Activated naive CD8-positive, alpha-beta T cell (primary cell): ENCODE measurements around the gene DGCR6.
"Not testable (repeated sequence)": the region's sequence is repeated elsewhere in the genome, so short reads cannot be mapped to it uniquely, and the experiment has no call there.

Source experiments
- H3K27ac Mint-ChIP-seq: one replicate; pipeline ENCODE4 v1.8.0; 2021; ENCODE audit warnings: mixed read lengths
- H3K27me3 Mint-ChIP-seq: one replicate; pipeline ENCODE4 v1.8.0; 2021; ENCODE audit warnings: mixed read lengths
- H3K36me3 Mint-ChIP-seq: one replicate; pipeline ENCODE4 v1.8.0; 2021; ENCODE audit warnings: mixed read lengths
- H3K4me1 Mint-ChIP-seq: one replicate; pipeline ENCODE4 v1.8.0; 2021; ENCODE audit warnings: low read depth, mixed read lengths
- H3K4me3 Mint-ChIP-seq: one replicate; pipeline ENCODE4 v1.8.0; 2021; ENCODE audit warnings: mild to moderate bottlenecking, mixed read lengths
- H3K9me3 Mint-ChIP-seq: one replicate; pipeline ENCODE4 v1.8.0; 2021; ENCODE audit warnings: low read depth, mixed read lengths

The DGCR6 gene

GRCh38 chr22:18953128-18953527 lies 47.0 kb downstream of the DGCR6 start:
- H3K9me3 Mint-ChIP-seq, H3K4me1 Mint-ChIP-seq, H3K4me3 Mint-ChIP-seq, H3K27ac Mint-ChIP-seq, H3K36me3 Mint-ChIP-seq: not testable (repeated sequence)
- peaks cover 11% of the 10 kb centered on the region for H3K27me3 Mint-ChIP-seq

- H3K27ac Mint-ChIP-seq, H3K36me3 Mint-ChIP-seq, H3K9me3 Mint-ChIP-seq, H3K4me3 Mint-ChIP-seq, H3K27me3 Mint-ChIP-seq, H3K4me1 Mint-ChIP-seq: not testable (repeated sequence)
Measured at GRCh38 chr22:18954303-18954989, 48.3 kb downstream of the DGCR6 start.

- H3K36me3 Mint-ChIP-seq: no peaks in the 10 kb centered on the region
- H3K27me3 Mint-ChIP-seq: peaks cover 4% of the 10 kb centered on the region
- no peak overlapping the region for H3K4me3 Mint-ChIP-seq
- H3K4me1 Mint-ChIP-seq: peaks cover 3% of the 10 kb centered on the region
- no peak overlapping the region for H3K27ac Mint-ChIP-seq
- H3K9me3 Mint-ChIP-seq: no peaks in the 10 kb centered on the region
Measured at GRCh38 chr22:18954990-18955571, 49.0 kb downstream of the DGCR6 start.

- Mint-ChIP-seq H3K27ac (no peak overlapping the region), H3K27me3 (peaks cover 4% of the 10 kb centered on the region), H3K4me3 (no peak overlapping the region), H3K9me3 (no peaks in the 10 kb centered on the region), H3K36me3 (no peaks in the 10 kb centered on the region), H3K4me1 (peaks cover 3% of the 10 kb centered on the region)
Measured at GRCh38 chr22:18955696-18956095, 49.6 kb downstream of the DGCR6 start.

DNA sequence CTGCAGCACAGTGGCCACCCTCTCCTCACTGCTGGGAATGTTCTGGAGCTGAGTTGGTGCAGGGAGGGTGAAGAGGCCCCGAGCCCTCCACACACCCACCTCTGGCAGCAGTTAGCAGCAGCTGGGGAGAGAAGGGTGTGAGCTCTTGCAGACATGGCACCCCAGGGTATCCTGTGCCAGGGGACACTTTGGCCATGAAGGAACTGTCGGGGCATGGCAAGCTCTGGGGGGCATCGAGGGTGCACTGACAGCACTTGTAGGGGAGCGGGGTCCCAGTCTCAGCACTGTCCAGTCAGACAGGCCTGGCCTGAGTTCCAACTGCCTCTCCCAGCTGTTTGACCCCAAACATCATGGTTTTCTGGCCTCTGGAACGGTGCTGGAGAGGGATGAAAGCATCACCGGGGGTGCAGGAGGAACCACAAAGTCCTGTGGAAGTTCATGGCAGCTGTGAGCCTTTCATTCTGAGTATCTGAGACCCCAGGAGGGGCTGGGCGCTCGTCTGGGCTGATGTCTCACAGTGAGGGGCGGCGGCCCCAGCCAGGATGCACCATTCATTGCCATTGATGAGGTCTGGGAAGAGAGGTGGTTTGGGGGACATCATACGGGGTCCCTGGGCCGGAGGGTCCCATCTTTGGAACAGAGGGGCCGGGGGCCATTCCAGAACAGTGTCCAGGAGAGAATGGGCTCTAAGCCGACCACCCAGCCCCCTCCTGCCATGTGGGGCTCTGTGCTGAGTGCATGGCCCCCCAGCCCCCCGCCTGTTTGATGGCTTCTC lies 50.2 kb downstream of the DGCR6 start:
- H3K27ac Mint-ChIP-seq, H3K27me3 Mint-ChIP-seq, H3K4me1 Mint-ChIP-seq, H3K36me3 Mint-ChIP-seq, H3K4me3 Mint-ChIP-seq, H3K9me3 Mint-ChIP-seq: not testable (repeated sequence)

DNA sequence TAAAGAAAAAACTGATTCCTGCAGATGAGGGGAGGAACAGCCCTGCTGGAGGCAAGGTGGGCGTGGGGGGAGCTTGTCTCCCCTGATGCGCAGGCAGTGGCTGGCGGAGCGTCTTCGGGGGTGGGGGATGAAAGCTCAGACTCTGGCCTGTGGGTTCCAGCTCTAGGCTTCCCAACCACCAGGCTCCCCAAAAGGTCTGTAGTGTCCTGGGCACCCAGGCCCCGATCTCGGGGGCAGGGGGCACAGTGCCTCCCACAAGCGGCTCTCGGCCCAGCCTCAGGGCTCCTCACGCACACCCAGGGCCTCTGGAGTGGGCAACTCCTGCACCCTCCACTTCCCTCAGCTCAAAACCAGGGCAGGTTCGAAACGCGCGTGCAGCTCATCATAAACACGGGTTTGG lies 50.8 kb downstream of the DGCR6 start:
- not testable (repeated sequence) for H3K36me3 Mint-ChIP-seq, H3K9me3 Mint-ChIP-seq, H3K4me3 Mint-ChIP-seq, H3K27me3 Mint-ChIP-seq, H3K27ac Mint-ChIP-seq, H3K4me1 Mint-ChIP-seq

DNA sequence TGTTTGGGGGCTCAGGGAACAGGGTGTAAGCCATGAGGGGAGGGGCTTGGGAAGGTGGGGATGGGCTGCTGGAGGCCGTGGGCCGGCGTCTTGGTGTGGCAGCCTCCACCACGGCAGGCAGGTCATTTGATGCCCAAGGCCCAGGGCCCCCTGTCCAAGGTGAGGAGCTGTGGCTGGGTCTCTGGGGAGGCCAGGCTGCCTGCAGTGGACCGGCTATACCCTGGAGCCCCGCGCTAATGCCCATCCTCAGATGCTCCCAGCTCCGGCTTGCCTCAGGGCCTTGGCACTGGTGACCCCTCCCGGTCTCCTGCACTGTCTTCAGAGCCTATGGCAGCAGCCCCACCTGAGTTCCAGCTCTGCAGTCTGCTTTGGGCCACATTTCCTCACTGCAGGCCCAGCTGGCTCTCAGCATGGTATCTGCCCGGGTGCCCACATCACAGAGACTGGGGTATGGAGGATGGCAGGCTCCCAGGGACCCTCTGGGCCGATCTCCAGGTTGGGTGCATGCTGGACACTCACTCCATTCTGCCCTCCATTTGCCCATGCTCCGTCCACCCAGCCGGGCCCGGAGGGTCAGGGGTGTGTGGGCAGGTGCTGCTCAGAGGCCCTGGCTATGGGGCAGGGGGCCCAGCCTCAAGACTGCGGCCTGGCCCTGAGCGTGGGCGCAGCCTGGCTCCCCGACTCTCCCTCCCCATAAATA lies 51.7 kb downstream of the DGCR6 start:
- not testable (repeated sequence) for H3K4me3 Mint-ChIP-seq, H3K9me3 Mint-ChIP-seq, H3K36me3 Mint-ChIP-seq, H3K4me1 Mint-ChIP-seq, H3K27ac Mint-ChIP-seq, H3K27me3 Mint-ChIP-seq

GRCh38 chr22:18958321-18958705 lies 52.2 kb downstream of the DGCR6 start:
- not testable (repeated sequence) for H3K9me3 Mint-ChIP-seq, H3K4me1 Mint-ChIP-seq, H3K36me3 Mint-ChIP-seq, H3K27ac Mint-ChIP-seq, H3K27me3 Mint-ChIP-seq, H3K4me3 Mint-ChIP-seq

- not testable (repeated sequence) for H3K36me3 Mint-ChIP-seq, H3K4me3 Mint-ChIP-seq, H3K9me3 Mint-ChIP-seq, H3K27me3 Mint-ChIP-seq, H3K27ac Mint-ChIP-seq, H3K4me1 Mint-ChIP-seq
Measured at GRCh38 chr22:18958738-18959137, 52.6 kb downstream of the DGCR6 start.

GRCh38 chr22:18959266-18959665 lies 53.1 kb downstream of the DGCR6 start:
- not testable (repeated sequence) for H3K36me3 Mint-ChIP-seq, H3K4me1 Mint-ChIP-seq, H3K27ac Mint-ChIP-seq, H3K27me3 Mint-ChIP-seq, H3K4me3 Mint-ChIP-seq, H3K9me3 Mint-ChIP-seq

GRCh38 chr22:18959741-18960140 lies 53.6 kb downstream of the DGCR6 start:
- not testable (repeated sequence) for H3K9me3 Mint-ChIP-seq, H3K36me3 Mint-ChIP-seq, H3K4me1 Mint-ChIP-seq, H3K27me3 Mint-ChIP-seq, H3K4me3 Mint-ChIP-seq, H3K27ac Mint-ChIP-seq

DNA sequence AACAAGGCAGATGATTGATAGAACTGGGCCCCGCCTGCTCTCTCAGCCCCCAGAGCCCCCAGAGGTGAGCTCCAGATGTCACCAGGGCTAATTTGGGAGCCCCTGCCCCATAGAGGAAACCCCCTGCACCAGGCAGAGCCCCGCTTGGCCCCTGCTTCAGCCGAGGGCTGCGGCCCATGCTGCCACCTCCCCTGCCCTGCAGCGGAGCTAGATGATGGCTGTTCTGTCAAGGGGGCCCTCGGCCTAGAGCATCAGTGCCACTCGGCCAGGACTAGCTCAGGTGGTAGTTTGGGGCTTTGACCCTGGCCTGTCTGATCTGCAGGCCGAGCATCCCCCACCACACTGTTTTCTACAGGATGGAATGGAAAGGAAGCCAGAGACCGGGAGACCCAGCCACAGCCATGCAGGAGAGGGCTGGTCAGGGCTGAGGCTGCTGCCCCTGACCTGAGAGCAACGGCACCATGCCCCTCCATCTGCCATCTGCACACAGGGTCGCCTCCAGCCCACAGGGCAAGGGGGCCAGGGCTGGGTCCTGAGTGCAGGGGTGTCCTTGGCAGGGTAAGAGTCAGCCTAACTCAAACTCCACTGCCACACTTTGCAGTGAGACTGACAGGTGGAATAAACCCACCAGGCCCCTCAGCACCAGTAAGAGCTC lies 54.2 kb downstream of the DGCR6 start:
- not testable (repeated sequence) for H3K27me3 Mint-ChIP-seq, H3K9me3 Mint-ChIP-seq, H3K27ac Mint-ChIP-seq, H3K4me3 Mint-ChIP-seq, H3K36me3 Mint-ChIP-seq, H3K4me1 Mint-ChIP-seq

GRCh38 chr22:18961201-18961600 lies 55.1 kb downstream of the DGCR6 start:
- H3K27me3 Mint-ChIP-seq, H3K9me3 Mint-ChIP-seq, H3K4me3 Mint-ChIP-seq, H3K36me3 Mint-ChIP-seq, H3K4me1 Mint-ChIP-seq, H3K27ac Mint-ChIP-seq: not testable (repeated sequence)
